HG03469 (cell line): ENCODE data around the gene SLC12A6.

Experiments used
- ATAC-seq: cut with Tn5 transposase; IDR thresholded peaks from one replicate; pipeline ENCODE4 v1.9.1; 2021; ENCODE audit warnings: mild to moderate bottlenecking, moderate library complexity, moderate number of reproducible peaks; ENCODE audit not compliant: unreplicated experiment

The SLC12A6 gene

GRCh38 chr15:34266751-34267150 lies 70.8 kb downstream of the SLC12A6 start:
- no peak for ATAC-seq

- no peak for ATAC-seq
Observed at GRCh38 chr15:34264076-34264475, 73.5 kb downstream of the SLC12A6 start.

GRCh38 chr15:34262362-34262761 lies 75.2 kb downstream of the SLC12A6 start:
- ATAC-seq: no peak

GRCh38 chr15:34259566-34259965 lies 78.0 kb downstream of the SLC12A6 start:
- no peak for ATAC-seq

GRCh38 chr15:34258151-34258550 lies 79.4 kb downstream of the SLC12A6 start:
- no peak for ATAC-seq

- ATAC-seq: no peak
Observed at GRCh38 chr15:34252545-34252944, 85.0 kb downstream of the SLC12A6 start.

- no peak for ATAC-seq
Observed at GRCh38 chr15:34248190-34248589, 89.4 kb downstream of the SLC12A6 start.

- no peak for ATAC-seq
Observed at GRCh38 chr15:34246276-34246976, 91.2 kb downstream of the SLC12A6 start.

GRCh38 chr15:34243226-34243625 lies 94.4 kb downstream of the SLC12A6 start:
- no peak for ATAC-seq

GRCh38 chr15:34242331-34242710 lies 95.3 kb downstream of the SLC12A6 start:
- no peak for ATAC-seq

GRCh38 chr15:34241376-34242330 lies 95.9 kb downstream of the SLC12A6 start:
- no peak for ATAC-seq

- ATAC-seq: no peak
Observed at GRCh38 chr15:34240537-34240936, 97.0 kb downstream of the SLC12A6 start.

- no peak for ATAC-seq
Observed at GRCh38 chr15:34239151-34239808, 98.3 kb downstream of the SLC12A6 start.

GRCh38 chr15:34233614-34234013 lies 104.0 kb downstream of the SLC12A6 start:
- no peak for ATAC-seq

GRCh38 chr15:34223904-34224596 lies 113.5 kb downstream of the SLC12A6 start:
- ATAC-seq: no peak

GRCh38 chr15:34217587-34218225 lies 119.9 kb downstream of the SLC12A6 start:
- ATAC-seq: no peak

GRCh38 chr15:34216527-34217270 lies 120.9 kb downstream of the SLC12A6 start:
- no peak for ATAC-seq

GRCh38 chr15:34214135-34214534 lies 123.4 kb downstream of the SLC12A6 start:
- ATAC-seq: no peak

- ATAC-seq: no peak
Observed at GRCh38 chr15:34213690-34214089, 123.9 kb downstream of the SLC12A6 start.
